K562 (cell line): Measurements from ENCODE around the gene KRABD2. TPM values are rescaled to one million over a fixed set of nuclear protein-coding genes. Genes with fewer than 3 reads are reported as not detected.

Experiments used
- SRSF3 ChIP-seq: fragments of 200-400 bp; formaldehyde crosslinking; IDR thresholded peaks from 2 replicates; pipeline ENCODE4 v1.6.1; 2016; ENCODE audit warnings: mild to moderate bottlenecking, low read length, moderate library complexity; ENCODE audit not compliant: insufficient read depth
- XRCC4 ChIP-seq: IDR thresholded peaks from one replicate; pipeline ENCODE4 v1.6.1; 2011; ENCODE audit not compliant: insufficient read depth, insufficient read length; ENCODE audit errors: extremely low read depth
- polyA plus RNA-seq, 8 experiments: library from polyadenylated mRNA; depleted of rRNA in 4 of 8; stranded (reverse) in 5 of 8; unstranded in 3 of 8; fragments of >200 nt; fragmentation: Nextera tagmentation in 2 of 8; fragmentation: Illumina TruSeq in 1 of 8; extraction: Ambion mirVana in 2 of 8; extraction: Trizol in 1 of 8; gene quantifications; 2 replicates each; pipeline versions ENCODE4 v1.2.1 to v1.2.3, GENCODE V29; 2011 to 2014; ENCODE audit warnings: inconsistent platforms in 1 of 8, missing spikeins in 1 of 8
- small RNA-seq: library from RNA; depleted of rRNA; stranded (forward); fragments of <200 nt; gene quantifications from one replicate; pipeline ENCODE3, GENCODE V24; 2014
- total RNA-seq, 7 experiments: library from RNA; depleted of rRNA in 6 of 7; stranded (reverse); fragments of >200 nt in 6 of 7; fragmentation: Illumina TruSeq in 2 of 7; extraction: Trizol in 2 of 7; gene quantifications; 2 replicates each; pipeline versions ENCODE4 v1.2.1 to v1.2.3, GENCODE V29; 2011 to 2021; ENCODE audit warnings: low replicate concordance in 1 of 7
- TF ChIP-seq, protein P1 (sequence below): fragments of 250-450 bp; sonication (Bioruptor Pico); IDR thresholded peaks from 2 replicates; pipeline ENCODE4 v1.5.0; 2021; ENCODE audit warnings: mild to moderate bottlenecking, moderate library complexity

KRABD2 gene

GRCh38 chr17:8327303-8327649 lies 49.2 kb downstream of the KRABD2 start (continued):
- TF ChIP-seq, protein P1, sequence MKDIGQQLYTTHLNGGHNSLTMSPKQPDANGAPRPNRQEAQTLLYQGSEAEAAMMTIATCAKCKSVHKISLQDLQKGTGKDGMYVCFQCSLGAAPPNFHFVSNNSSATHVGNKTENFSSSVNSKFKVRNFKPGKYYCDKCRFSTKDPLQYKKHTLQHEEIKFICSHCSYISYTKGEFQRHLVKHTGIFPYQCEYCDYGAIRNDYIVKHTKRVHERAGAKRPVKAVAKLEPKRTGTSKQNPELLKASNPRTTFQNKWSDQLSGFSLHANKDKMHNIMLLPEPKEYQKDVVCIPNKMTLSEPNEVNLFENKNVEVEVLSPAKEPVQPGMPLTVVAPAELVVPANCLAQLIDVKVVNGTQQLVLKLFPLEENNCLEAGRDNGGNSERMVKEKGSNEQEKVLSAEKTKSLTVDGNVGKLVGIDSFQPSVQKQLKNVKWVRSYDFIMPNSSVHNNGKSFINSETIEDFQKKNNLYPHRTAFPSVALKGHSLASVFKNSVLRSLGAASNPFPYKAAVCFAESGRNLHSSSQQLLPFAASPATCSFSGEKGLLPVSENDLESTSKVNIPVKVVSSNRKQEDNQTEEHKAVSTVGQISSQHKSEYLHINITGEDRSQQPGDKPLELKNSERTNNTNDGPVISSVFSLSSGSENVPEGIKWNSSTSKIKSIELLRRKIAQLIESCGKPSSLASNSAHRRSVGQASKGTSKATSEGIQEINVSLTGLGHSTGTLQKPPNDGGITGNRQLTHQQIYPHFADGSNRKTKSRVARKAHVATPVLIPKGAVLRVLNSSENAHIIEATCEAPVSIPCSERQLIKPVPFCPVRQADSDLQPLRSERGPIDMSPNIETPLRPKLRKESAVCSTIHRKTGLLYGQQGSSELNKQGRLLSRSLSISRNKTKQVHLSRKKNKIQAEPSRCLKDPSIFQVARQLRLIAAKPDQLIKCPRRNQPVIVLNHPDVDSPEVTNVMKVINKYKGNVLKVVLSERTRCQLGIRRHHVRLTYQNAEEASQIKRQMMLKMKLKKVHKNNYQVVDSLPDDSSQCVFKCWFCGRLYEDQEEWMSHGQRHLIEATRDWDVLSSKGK (CRISPR knock-in tag), result no peak
- no peak for TF ChIP-seq XRCC4
- TF ChIP-seq SRSF3, result no peak
- TF ChIP-seq, all 486 proteins: peak for 0

Small RNA genes within 50 kb of the gene (small RNA-seq; reads per million reads assigned to genes)
- not detected for gene RF00265

Other genes starting within 250 kb of the KRABD2 start
Only the 7 nearest of the 14 such genes appear.
- gene RANGRF, start 88.0 kb downstream of the KRABD2 start, total RNA-seq (2014; rRNA removed), result 15.4 and 18.4 TPM in 2 replicates
- 7.2 and 7.6 TPM in 2 replicates for gene RANGRF, start 88.0 kb downstream of the KRABD2 start, total RNA-seq (2014; rRNA removed; fragmentation: Illumina TruSeq; extraction: Trizol)
- gene RANGRF, start 88.0 kb downstream of the KRABD2 start, total RNA-seq (2015; rRNA removed; fragmentation: Illumina TruSeq; extraction: Trizol), result 10.1 and 11.6 TPM in 2 replicates
- 17.3 and 17.6 TPM in 2 replicates for gene RANGRF, start 88.0 kb downstream of the KRABD2 start, total RNA-seq (2021)
- gene RANGRF, start 88.0 kb downstream of the KRABD2 start, polyA plus RNA-seq (2011; rRNA removed), result 14.7 and 17.0 TPM in 2 replicates
- 23.3 TPM in 2 replicates for gene RANGRF, start 88.0 kb downstream of the KRABD2 start, polyA plus RNA-seq (2014; fragmentation: Illumina TruSeq; extraction: Trizol)
- gene RANGRF, start 88.0 kb downstream of the KRABD2 start, polyA plus RNA-seq (2014; fragmentation: Nextera tagmentation; extraction: Ambion mirVana), result 10 to 100 TPM; 48.7 to 60.0 TPM
- gene RANGRF, start 88.0 kb downstream of the KRABD2 start, polyA plus RNA-seq (2014; rRNA removed), result 16.0 and 20.6 TPM in 2 replicates
- 0.95 and 2.8 TPM in 2 replicates for gene SLC25A35, start 81.3 kb downstream of the KRABD2 start, total RNA-seq (2014; rRNA removed)
- 1.0 and 1.1 TPM in 2 replicates for gene SLC25A35, start 81.3 kb downstream of the KRABD2 start, total RNA-seq (2014; rRNA removed; fragmentation: Illumina TruSeq; extraction: Trizol)
- gene SLC25A35, start 81.3 kb downstream of the KRABD2 start, total RNA-seq (2015; rRNA removed; fragmentation: Illumina TruSeq; extraction: Trizol), result 1.4 and 1.8 TPM in 2 replicates
- gene SLC25A35, start 81.3 kb downstream of the KRABD2 start, total RNA-seq (2021), result 5.2 and 5.3 TPM in 2 replicates
- gene SLC25A35, start 81.3 kb downstream of the KRABD2 start, polyA plus RNA-seq (2011; rRNA removed), result 2.0 and 3.3 TPM in 2 replicates
- gene SLC25A35, start 81.3 kb downstream of the KRABD2 start, polyA plus RNA-seq (2014; fragmentation: Illumina TruSeq; extraction: Trizol), result 4.4 and 5.1 TPM in 2 replicates
- 1 to 10 TPM in 1 of 2 experiments, under 1 TPM in 1; 0.93 to 1.6 TPM for gene SLC25A35, start 81.3 kb downstream of the KRABD2 start, polyA plus RNA-seq (2014; fragmentation: Nextera tagmentation; extraction: Ambion mirVana)
- gene SLC25A35, start 81.3 kb downstream of the KRABD2 start, polyA plus RNA-seq (2014; rRNA removed), result 4.4 and 6.2 TPM in 2 replicates
- gene ARHGEF15, start 66.5 kb downstream of the KRABD2 start, total RNA-seq (2014; rRNA removed), result not detected in 2 replicates
- gene ARHGEF15, start 66.5 kb downstream of the KRABD2 start, total RNA-seq (2014; rRNA removed; fragmentation: Illumina TruSeq; extraction: Trizol), result not detected in 2 replicates
- not detected in 2 replicates for gene ARHGEF15, start 66.5 kb downstream of the KRABD2 start, total RNA-seq (2015; rRNA removed; fragmentation: Illumina TruSeq; extraction: Trizol)
- gene ARHGEF15, start 66.5 kb downstream of the KRABD2 start, total RNA-seq (2021), result not detected in 2 replicates
- gene ARHGEF15, start 66.5 kb downstream of the KRABD2 start, polyA plus RNA-seq (2011; rRNA removed), result not detected in 2 replicates
- not detected in 2 replicates for gene ARHGEF15, start 66.5 kb downstream of the KRABD2 start, polyA plus RNA-seq (2014; fragmentation: Illumina TruSeq; extraction: Trizol)
- not detected for gene ARHGEF15, start 66.5 kb downstream of the KRABD2 start, polyA plus RNA-seq (2014; fragmentation: Nextera tagmentation; extraction: Ambion mirVana)
- not detected in 2 replicates for gene ARHGEF15, start 66.5 kb downstream of the KRABD2 start, polyA plus RNA-seq (2014; rRNA removed)
- not detected in 2 replicates for gene ODF4, start 36.9 kb downstream of the KRABD2 start, total RNA-seq (2014; rRNA removed)
- not detected in 2 replicates for gene ODF4, start 36.9 kb downstream of the KRABD2 start, total RNA-seq (2014; rRNA removed; fragmentation: Illumina TruSeq; extraction: Trizol)
- not detected in 2 replicates for gene ODF4, start 36.9 kb downstream of the KRABD2 start, total RNA-seq (2015; rRNA removed; fragmentation: Illumina TruSeq; extraction: Trizol)
- not detected in 2 replicates for gene ODF4, start 36.9 kb downstream of the KRABD2 start, total RNA-seq (2021)
- gene ODF4, start 36.9 kb downstream of the KRABD2 start, polyA plus RNA-seq (2011; rRNA removed), result not detected in 2 replicates
- gene ODF4, start 36.9 kb downstream of the KRABD2 start, polyA plus RNA-seq (2014; fragmentation: Illumina TruSeq; extraction: Trizol), result not detected in 2 replicates
- gene ODF4, start 36.9 kb downstream of the KRABD2 start, polyA plus RNA-seq (2014; fragmentation: Nextera tagmentation; extraction: Ambion mirVana), result not detected
- gene ODF4, start 36.9 kb downstream of the KRABD2 start, polyA plus RNA-seq (2014; rRNA removed), result not detected in 2 replicates
- gene RPL26, start 6.5 kb upstream of the KRABD2 start, total RNA-seq (2014; rRNA removed), result 1,785 and 2,781 TPM in 2 replicates
- gene RPL26, start 6.5 kb upstream of the KRABD2 start, total RNA-seq (2014; rRNA removed; fragmentation: Illumina TruSeq; extraction: Trizol), result 3,633 and 3,959 TPM in 2 replicates
- 2,809 and 2,904 TPM in 2 replicates for gene RPL26, start 6.5 kb upstream of the KRABD2 start, total RNA-seq (2015; rRNA removed; fragmentation: Illumina TruSeq; extraction: Trizol)
- gene RPL26, start 6.5 kb upstream of the KRABD2 start, total RNA-seq (2021), result 1,474 and 1,702 TPM in 2 replicates
- gene RPL26, start 6.5 kb upstream of the KRABD2 start, polyA plus RNA-seq (2011; rRNA removed), result 3,982 and 4,074 TPM in 2 replicates
- gene RPL26, start 6.5 kb upstream of the KRABD2 start, polyA plus RNA-seq (2014; fragmentation: Illumina TruSeq; extraction: Trizol), result 3,435 and 3,978 TPM in 2 replicates
- 1,000 to 10,000 TPM; 1,706 to 1,892 TPM for gene RPL26, start 6.5 kb upstream of the KRABD2 start, polyA plus RNA-seq (2014; fragmentation: Nextera tagmentation; extraction: Ambion mirVana)
- 3,525 and 3,633 TPM in 2 replicates for gene RPL26, start 6.5 kb upstream of the KRABD2 start, polyA plus RNA-seq (2014; rRNA removed)
- 0.08 TPM in 1 of 2 replicates, not detected in the other for gene RNF222, start 21.1 kb upstream of the KRABD2 start, total RNA-seq (2014; rRNA removed)
- gene RNF222, start 21.1 kb upstream of the KRABD2 start, total RNA-seq (2014; rRNA removed; fragmentation: Illumina TruSeq; extraction: Trizol), result 0.06 TPM in 1 of 2 replicates, not detected in the other
- gene RNF222, start 21.1 kb upstream of the KRABD2 start, total RNA-seq (2015; rRNA removed; fragmentation: Illumina TruSeq; extraction: Trizol), result not detected in 2 replicates
- gene RNF222, start 21.1 kb upstream of the KRABD2 start, total RNA-seq (2021), result not detected in 2 replicates
- gene RNF222, start 21.1 kb upstream of the KRABD2 start, polyA plus RNA-seq (2011; rRNA removed), result not detected in 2 replicates
- gene RNF222, start 21.1 kb upstream of the KRABD2 start, polyA plus RNA-seq (2014; fragmentation: Illumina TruSeq; extraction: Trizol), result not detected in 2 replicates
- gene RNF222, start 21.1 kb upstream of the KRABD2 start, polyA plus RNA-seq (2014; fragmentation: Nextera tagmentation; extraction: Ambion mirVana), result not detected
- gene RNF222, start 21.1 kb upstream of the KRABD2 start, polyA plus RNA-seq (2014; rRNA removed), result not detected in 2 replicates
- 17.3 and 19.0 TPM in 2 replicates for gene NDEL1, start 59.2 kb upstream of the KRABD2 start, total RNA-seq (2014; rRNA removed)
- 21.1 and 25.3 TPM in 2 replicates for gene NDEL1, start 59.2 kb upstream of the KRABD2 start, total RNA-seq (2014; rRNA removed; fragmentation: Illumina TruSeq; extraction: Trizol)
- 22.7 and 23.7 TPM in 2 replicates for gene NDEL1, start 59.2 kb upstream of the KRABD2 start, total RNA-seq (2015; rRNA removed; fragmentation: Illumina TruSeq; extraction: Trizol)
- gene NDEL1, start 59.2 kb upstream of the KRABD2 start, total RNA-seq (2021), result 23.5 and 26.6 TPM in 2 replicates
- 29.1 and 30.5 TPM in 2 replicates for gene NDEL1, start 59.2 kb upstream of the KRABD2 start, polyA plus RNA-seq (2011; rRNA removed)
- gene NDEL1, start 59.2 kb upstream of the KRABD2 start, polyA plus RNA-seq (2014; fragmentation: Illumina TruSeq; extraction: Trizol), result 26.9 and 28.6 TPM in 2 replicates
- 1 to 10 TPM in 1 of 2 experiments, under 1 TPM in 1; 0.86 to 2.0 TPM for gene NDEL1, start 59.2 kb upstream of the KRABD2 start, polyA plus RNA-seq (2014; fragmentation: Nextera tagmentation; extraction: Ambion mirVana)
- 29.2 and 38.7 TPM in 2 replicates for gene NDEL1, start 59.2 kb upstream of the KRABD2 start, polyA plus RNA-seq (2014; rRNA removed)